GM13976 (cell line): Measurements from ENCODE around the gene KCNE3.

Experiments
- DNase-seq: peaks from one replicate; pipeline ENCODE4 v3.0.0; 2012; ENCODE audit warnings: low spot score
- in situ Hi-C: fragments of 300-500 bp; cut with MboI; formaldehyde crosslinking; loops from one replicate; pipeline ENCODE4 v1.12.0; 2022; ENCODE audit warnings: low sequenced_read_pairs, mixed read lengths, inconsistent platforms; ENCODE audit not compliant: unreplicated experiment
- TF ChIP-seq, protein P1 (sequence below): IDR thresholded peaks from 2 replicates; pipeline ENCODE4 v1.5.1; 2012; ENCODE audit warnings: borderline replicate concordance, mild to moderate bottlenecking; ENCODE audit not compliant: insufficient read depth; ENCODE audit errors: extremely low read depth, missing control alignments, control extremely low read depth

The KCNE3 gene

GRCh38 chr11:74465291-74465708, 2.0 kb downstream of the KCNE3 start:
- in situ Hi-C loops = no loop called here
- no peak for DNase-seq
- TF ChIP-seq, protein P1, sequence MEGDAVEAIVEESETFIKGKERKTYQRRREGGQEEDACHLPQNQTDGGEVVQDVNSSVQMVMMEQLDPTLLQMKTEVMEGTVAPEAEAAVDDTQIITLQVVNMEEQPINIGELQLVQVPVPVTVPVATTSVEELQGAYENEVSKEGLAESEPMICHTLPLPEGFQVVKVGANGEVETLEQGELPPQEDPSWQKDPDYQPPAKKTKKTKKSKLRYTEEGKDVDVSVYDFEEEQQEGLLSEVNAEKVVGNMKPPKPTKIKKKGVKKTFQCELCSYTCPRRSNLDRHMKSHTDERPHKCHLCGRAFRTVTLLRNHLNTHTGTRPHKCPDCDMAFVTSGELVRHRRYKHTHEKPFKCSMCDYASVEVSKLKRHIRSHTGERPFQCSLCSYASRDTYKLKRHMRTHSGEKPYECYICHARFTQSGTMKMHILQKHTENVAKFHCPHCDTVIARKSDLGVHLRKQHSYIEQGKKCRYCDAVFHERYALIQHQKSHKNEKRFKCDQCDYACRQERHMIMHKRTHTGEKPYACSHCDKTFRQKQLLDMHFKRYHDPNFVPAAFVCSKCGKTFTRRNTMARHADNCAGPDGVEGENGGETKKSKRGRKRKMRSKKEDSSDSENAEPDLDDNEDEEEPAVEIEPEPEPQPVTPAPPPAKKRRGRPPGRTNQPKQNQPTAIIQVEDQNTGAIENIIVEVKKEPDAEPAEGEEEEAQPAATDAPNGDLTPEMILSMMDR = no peak

- in situ Hi-C loops = no loop called here
- DNase-seq = no peak
- TF ChIP-seq, protein P1 = no peak
Measured at GRCh38 chr11:74464746-74465145, 2.6 kb downstream of the KCNE3 start.

DNA sequence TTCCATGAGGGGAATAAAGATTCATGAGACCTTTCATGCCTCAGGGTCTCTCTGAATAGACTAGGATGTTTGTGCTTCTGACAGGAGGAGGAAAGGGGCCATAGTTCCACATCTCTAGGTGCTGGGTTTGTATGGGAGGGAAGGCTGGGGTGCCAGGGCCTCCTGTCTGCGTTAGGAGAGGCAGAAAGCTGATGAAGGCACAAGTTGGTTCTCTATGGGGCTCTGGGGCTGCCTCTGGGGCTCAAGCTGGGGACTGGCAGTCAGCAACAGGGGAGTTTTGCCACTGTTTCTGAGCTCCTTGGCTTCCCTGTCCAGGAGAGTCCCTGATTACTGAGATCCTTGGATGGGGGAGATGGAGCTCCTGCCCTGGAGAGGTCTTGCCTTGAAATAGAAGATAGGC, 4.1 kb downstream of the KCNE3 start:
- no peak for DNase-seq
- TF ChIP-seq, protein P1 = no peak
- in situ Hi-C loops = no loop called here

- in situ Hi-C loops = no loop called here
- DNase-seq = no peak
- TF ChIP-seq, protein P1 = no peak
Measured at GRCh38 chr11:74462631-74463030, 4.7 kb downstream of the KCNE3 start.

- TF ChIP-seq, protein P1 = no peak
- no peak for DNase-seq
- in situ Hi-C loops = no loop called here
Measured at GRCh38 chr11:74462009-74462408, 5.3 kb downstream of the KCNE3 start.

GRCh38 chr11:74460481-74461154, 6.7 kb downstream of the KCNE3 start:
- in situ Hi-C loops = no loop called here
- TF ChIP-seq, protein P1 = no peak
- DNase-seq = no peak
